ENCODE results near the gene FYN.
A peak's percentile ranks its signal among the peaks of the same experiment; 100 is the strongest.

Gene FYN

GRCh38 chr6:111727802-111728201 is 145.4 kb downstream of the FYN start (continued):
- TF ChIP-seq ZNF548 (tag by site-specific recombination; IDR thresholded peaks at IDR 0.05): no peak
- TF ChIP-seq ZNF223 (tag by site-specific recombination; IDR thresholded peaks at IDR 0.05): no peak
- no peak for TF ChIP-seq ZNF391 (tag by site-specific recombination; IDR thresholded peaks at IDR 0.05; ENCODE audit: borderline replicate concordance, low read depth)
- TF ChIP-seq ZNF366 (tag by site-specific recombination; conservative IDR thresholded peaks at IDR 0.05): no peak
- TF ChIP-seq ZIC2 (tag by site-specific recombination; IDR thresholded peaks at IDR 0.05): no peak
- TF ChIP-seq ZNF404 (tag by site-specific recombination; IDR thresholded peaks at IDR 0.05): no peak

DNA sequence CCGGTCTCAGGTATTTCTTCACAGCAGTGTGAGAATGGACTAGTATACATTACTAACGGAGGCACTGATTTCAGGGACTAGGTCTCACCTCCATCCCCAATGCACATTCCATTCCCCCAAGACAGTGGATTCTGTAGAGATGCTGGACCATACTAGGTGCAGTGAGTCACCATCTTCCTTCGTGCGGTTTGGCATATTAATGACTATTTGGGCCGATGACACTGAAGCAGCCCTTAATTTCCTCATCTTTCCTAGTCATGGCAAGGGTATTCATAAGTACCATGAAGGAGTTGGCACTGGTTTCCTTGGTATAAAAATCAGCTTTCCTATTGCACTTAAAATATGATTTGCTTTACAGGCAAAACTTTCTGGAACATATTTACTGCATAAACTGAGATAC is 146.2 kb downstream of the FYN start:
- Histone ChIP-seq H3K4me1 (ENCODE audit: control insufficient read depth, insufficient read depth, low read length) (peaks cover 16% of the 10 kb centered on the region), H3K36me3 (ENCODE audit: control insufficient read depth in 2 of 2, insufficient read depth in 1 of 2, low read length in 2 of 2) (no peaks in the 10 kb centered on the region), H3K9me3 (ENCODE audit: control insufficient read depth, insufficient read depth, low read depth, low read length) (no peaks in the 10 kb centered on the region), H3K27ac (ENCODE audit: extremely low read depth, low read depth, low read length) (no peak overlapping the region), H3K4me3 (ENCODE audit: low read depth, low read length) (no peak overlapping the region)
- ChIA-PET CTCF (interaction anchor here (0.5 to 2.2 kb wide), 5 partner anchors 17 to 1275 kb away, joined by 3 to 8 read pairs (median 3); no protein-coding TSS in a partner anchor), POLR2A (no interaction called here)
- TF ChIP-seq ZFP41 (tag by site-specific recombination; IDR thresholded peaks at IDR 0.05; ENCODE audit: borderline replicate concordance) (no peak), ZNF24 (tag by site-specific recombination; IDR thresholded peaks at IDR 0.05) (no peak), ZNF211 (tag by site-specific recombination; IDR thresholded peaks at IDR 0.05; ENCODE audit: low read depth) (no peak), ZNF404 (tag by site-specific recombination; IDR thresholded peaks at IDR 0.05) (no peak), ZNF677 (tag by site-specific recombination; IDR thresholded peaks at IDR 0.05) (no peak)
- TF ChIP-seq, protein P1, sequence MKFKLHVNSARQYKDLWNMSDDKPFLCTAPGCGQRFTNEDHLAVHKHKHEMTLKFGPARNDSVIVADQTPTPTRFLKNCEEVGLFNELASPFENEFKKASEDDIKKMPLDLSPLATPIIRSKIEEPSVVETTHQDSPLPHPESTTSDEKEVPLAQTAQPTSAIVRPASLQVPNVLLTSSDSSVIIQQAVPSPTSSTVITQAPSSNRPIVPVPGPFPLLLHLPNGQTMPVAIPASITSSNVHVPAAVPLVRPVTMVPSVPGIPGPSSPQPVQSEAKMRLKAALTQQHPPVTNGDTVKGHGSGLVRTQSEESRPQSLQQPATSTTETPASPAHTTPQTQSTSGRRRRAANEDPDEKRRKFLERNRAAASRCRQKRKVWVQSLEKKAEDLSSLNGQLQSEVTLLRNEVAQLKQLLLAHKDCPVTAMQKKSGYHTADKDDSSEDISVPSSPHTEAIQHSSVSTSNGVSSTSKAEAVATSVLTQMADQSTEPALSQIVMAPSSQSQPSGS (tag by site-specific recombination; IDR thresholded peaks at IDR 0.05; ENCODE audit: low read depth): no peak

DNA sequence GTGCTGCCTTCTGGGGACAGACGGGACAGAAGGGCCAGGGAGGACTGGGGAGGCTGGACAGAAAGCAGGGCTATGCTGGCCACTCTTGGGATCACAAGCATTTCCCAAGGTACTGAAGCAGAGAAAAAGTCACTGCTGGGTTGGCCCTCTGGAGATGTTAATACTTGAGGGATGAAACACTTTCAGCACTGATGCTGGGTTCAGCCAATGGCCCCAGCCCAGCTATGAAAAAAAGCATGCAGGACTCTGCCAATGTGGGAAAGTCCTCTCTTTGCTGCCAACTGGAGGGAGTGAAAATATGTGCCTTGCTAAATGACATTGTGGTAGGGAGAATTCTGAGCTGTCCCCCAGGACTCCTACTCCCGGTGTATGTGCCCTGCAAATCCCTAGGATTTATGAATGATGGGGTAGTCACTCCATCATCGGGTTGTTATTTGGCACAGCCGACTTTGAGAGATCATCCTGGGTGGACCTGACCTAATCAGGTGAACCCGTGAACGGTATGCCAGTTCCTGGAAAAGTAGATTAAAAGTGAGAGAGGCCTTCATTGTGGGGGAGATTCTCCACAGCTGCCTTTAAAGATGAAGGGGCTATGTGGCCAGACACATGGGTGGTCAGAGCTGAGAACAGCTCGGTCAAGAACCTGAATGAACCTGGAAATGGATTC is 147.7 kb downstream of the FYN start:
- Histone ChIP-seq H3K27ac (ENCODE audit: extremely low read depth, low read depth, low read length) (no peak overlapping the region), H3K36me3 (ENCODE audit: control insufficient read depth in 2 of 2, insufficient read depth in 1 of 2, low read length in 2 of 2) (no peaks in the 10 kb centered on the region), H3K4me3 (ENCODE audit: low read depth, low read length) (no peak overlapping the region), H3K4me1 (ENCODE audit: control insufficient read depth, insufficient read depth, low read length) (peaks cover 17% of the 10 kb centered on the region), H3K9me3 (ENCODE audit: control insufficient read depth, insufficient read depth, low read depth, low read length) (no peaks in the 10 kb centered on the region)
- ChIA-PET POLR2A (no interaction called here), CTCF (interaction anchor here (0.9 to 2.2 kb wide), 3 partner anchors 15 to 318 kb away, joined by 3 to 8 read pairs (median 4); no protein-coding TSS in a partner anchor)
- TF ChIP-seq ZNF10 (tag by site-specific recombination; IDR thresholded peaks at IDR 0.05) (peak; percentile 92), YY1 (tag by site-specific recombination; IDR thresholded peaks at IDR 0.05) (no peak)
- TF ChIP-seq, protein P2, sequence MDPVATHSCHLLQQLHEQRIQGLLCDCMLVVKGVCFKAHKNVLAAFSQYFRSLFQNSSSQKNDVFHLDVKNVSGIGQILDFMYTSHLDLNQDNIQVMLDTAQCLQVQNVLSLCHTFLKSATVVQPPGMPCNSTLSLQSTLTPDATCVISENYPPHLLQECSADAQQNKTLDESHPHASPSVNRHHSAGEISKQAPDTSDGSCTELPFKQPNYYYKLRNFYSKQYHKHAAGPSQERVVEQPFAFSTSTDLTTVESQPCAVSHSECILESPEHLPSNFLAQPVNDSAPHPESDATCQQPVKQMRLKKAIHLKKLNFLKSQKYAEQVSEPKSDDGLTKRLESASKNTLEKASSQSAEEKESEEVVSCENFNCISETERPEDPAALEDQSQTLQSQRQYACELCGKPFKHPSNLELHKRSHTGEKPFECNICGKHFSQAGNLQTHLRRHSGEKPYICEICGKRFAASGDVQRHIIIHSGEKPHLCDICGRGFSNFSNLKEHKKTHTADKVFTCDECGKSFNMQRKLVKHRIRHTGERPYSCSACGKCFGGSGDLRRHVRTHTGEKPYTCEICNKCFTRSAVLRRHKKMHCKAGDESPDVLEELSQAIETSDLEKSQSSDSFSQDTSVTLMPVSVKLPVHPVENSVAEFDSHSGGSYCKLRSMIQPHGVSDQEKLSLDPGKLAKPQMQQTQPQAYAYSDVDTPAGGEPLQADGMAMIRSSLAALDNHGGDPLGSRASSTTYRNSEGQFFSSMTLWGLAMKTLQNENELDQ (tag by site-specific recombination; IDR thresholded peaks at IDR 0.05; ENCODE audit: low read depth): no peak

DNA sequence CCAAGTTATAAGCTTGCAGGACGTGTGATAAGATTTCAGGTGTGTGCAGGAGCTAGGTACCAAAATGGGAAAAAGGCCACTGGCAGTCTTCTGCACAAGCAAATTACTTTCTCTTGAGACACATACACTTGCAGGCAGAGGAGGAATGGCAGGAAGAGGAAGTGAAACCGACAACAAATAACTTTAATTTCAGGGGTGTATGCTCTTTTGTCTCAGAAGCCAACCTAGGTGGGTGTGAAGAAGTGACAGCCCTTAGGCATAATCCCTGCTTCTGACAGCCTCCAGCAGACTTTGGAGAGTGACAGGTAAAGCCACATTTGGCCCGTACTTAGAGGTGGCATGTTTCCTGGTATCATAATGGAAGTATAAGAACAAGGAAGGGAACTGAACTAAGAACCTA is 148.7 kb downstream of the FYN start:
- Histone ChIP-seq H3K4me3 (ENCODE audit: low read depth, low read length) (no peak overlapping the region), H3K4me1 (ENCODE audit: control insufficient read depth, insufficient read depth, low read length) (peaks cover 17% of the 10 kb centered on the region), H3K27ac (ENCODE audit: extremely low read depth, low read depth, low read length) (no peak overlapping the region), H3K36me3 (ENCODE audit: control insufficient read depth in 2 of 2, insufficient read depth in 1 of 2, low read length in 2 of 2) (peaks cover 0 to 7% of the 10 kb centered on the region in 2 experiments; a peak in 1 of 3 replicates), H3K9me3 (ENCODE audit: control insufficient read depth, insufficient read depth, low read depth, low read length) (no peaks in the 10 kb centered on the region)
- TF ChIP-seq ZNF76 (tag by site-specific recombination; IDR thresholded peaks at IDR 0.05; ENCODE audit: borderline replicate concordance, low read depth): no peak
- TF ChIP-seq ZNF747 (tag by site-specific recombination; IDR thresholded peaks at IDR 0.05): no peak
- no peak for TF ChIP-seq ZNF404 (tag by site-specific recombination; IDR thresholded peaks at IDR 0.05)
- TF ChIP-seq GLIS2 (tag by site-specific recombination; IDR thresholded peaks at IDR 0.05): no peak
- TF ChIP-seq ZNF19 (tag by site-specific recombination; IDR thresholded peaks at IDR 0.05; ENCODE audit: low read depth): no peak
- no peak for TF ChIP-seq FEZF1 (tag by site-specific recombination; IDR thresholded peaks at IDR 0.05)
- POLR2A ChIA-PET: no interaction called here
- CTCF ChIA-PET: interaction anchor here (0.7 to 1.9 kb wide), 2 partner anchors 10 to 110 kb away, joined by 3 to 8 read pairs; no protein-coding TSS in a partner anchor

Measured in HEK293 (cell line).